K562 (cell line): ENCODE data around the gene SELENOI. TPM values are rescaled to one million over a fixed set of nuclear protein-coding genes. Genes with fewer than 3 reads are reported as not detected.

Experiments
- ARID3A ChIP-seq: IDR thresholded peaks from 2 replicates; pipeline ENCODE4 v1.6.1; 2012; ENCODE audit warnings: low read depth, low read length, improper control_type of control experiment, borderline replicate concordance
- CHD2 ChIP-seq: IDR thresholded peaks from 2 replicates; pipeline ENCODE4 v1.6.1; 2011; ENCODE audit warnings: low read depth, low read length
- COPS2 ChIP-seq: fragments of 450-650 bp; conservative IDR thresholded peaks from 2 replicates; pipeline ENCODE4 v1.6.1; 2016; ENCODE audit warnings: mild to moderate bottlenecking, moderate library complexity
- DPF2 ChIP-seq: fragments of 450-650 bp; IDR thresholded peaks from 2 replicates; pipeline ENCODE4 v1.6.1; 2016
- EP400 ChIP-seq: fragments of 450-650 bp; IDR thresholded peaks from 2 replicates; pipeline ENCODE4 v1.6.1; 2017; ENCODE audit warnings: antibody characterized with exemption, mild to moderate bottlenecking, moderate library complexity
- FIP1L1 ChIP-seq: fragments of 200-400 bp; formaldehyde crosslinking; IDR thresholded peaks from 2 replicates; pipeline ENCODE4 v1.6.1; 2018; ENCODE audit warnings: mild to moderate bottlenecking, low read depth, low read length; ENCODE audit not compliant: poor library complexity, severe bottlenecking
- FOSL1 ChIP-seq: fragments of 200-800 bp; sonication (Bioruptor generic); conservative IDR thresholded peaks from 2 replicates; pipeline ENCODE4 v1.6.1; 2016; ENCODE audit warnings: missing genetic modification characterization, missing compliant biosample characterization
- HDAC8 ChIP-seq: fragments of 450-650 bp; IDR thresholded peaks from 2 replicates; pipeline ENCODE4 v1.6.1; 2016; ENCODE audit warnings: mild to moderate bottlenecking, missing genetic modification characterization, moderate library complexity, missing compliant biosample characterization
- HMBOX1 ChIP-seq: sonication (generic); IDR thresholded peaks from 2 replicates; pipeline ENCODE4 v1.6.1; 2016
- HMG20A ChIP-seq: fragments of 450-650 bp; formaldehyde crosslinking; conservative IDR thresholded peaks from 2 replicates; pipeline ENCODE4 v1.4.0; 2020; ENCODE audit warnings: mild to moderate bottlenecking, mixed read lengths
- HOXB6 ChIP-seq: fragments of 250-450 bp; sonication (Bioruptor Pico); IDR thresholded peaks from 2 replicates; pipeline ENCODE4 v1.5.1; 2022; ENCODE audit warnings: mild to moderate bottlenecking, borderline replicate concordance
- JUND ChIP-seq, 2 experiments: IDR thresholded peaks; 2 replicates in 1 of 2; 3 replicates in 1 of 2; pipeline ENCODE4 v1.6.1; 2011; ENCODE audit warnings: borderline replicate concordance in 2 of 2, low read depth in 2 of 2, low read length in 2 of 2, improper control_type of control experiment in 1 of 2, missing biosample characterization in 1 of 2, missing genetic modification characterization in 1 of 2, missing genetic modification reagents in 1 of 2
- MAFF ChIP-seq: IDR thresholded peaks from 2 replicates; pipeline ENCODE4 v1.6.1; 2012; ENCODE audit warnings: low read length, improper control_type of control experiment
- NCOA4 ChIP-seq: fragments of 450-650 bp; IDR thresholded peaks from 2 replicates; pipeline ENCODE4 v1.6.1; 2018; ENCODE audit warnings: mild to moderate bottlenecking; ENCODE audit not compliant: partially characterized antibody
- POU5F1 ChIP-seq: fragments of 150-350 bp; IDR thresholded peaks from 2 replicates; pipeline ENCODE4 v1.6.1; 2014; ENCODE audit warnings: borderline replicate concordance, low read length, low read depth, mild to moderate bottlenecking; ENCODE audit not compliant: partially characterized antibody
- SIRT6 ChIP-seq: IDR thresholded peaks from one replicate; pipeline ENCODE4 v1.6.1; 2012; ENCODE audit warnings: low read depth, mild to moderate bottlenecking, control low read depth, inconsistent platforms, low read length, moderate library complexity
- TAF15 ChIP-seq: fragments of 200-400 bp; formaldehyde crosslinking; IDR thresholded peaks from 2 replicates; pipeline ENCODE4 v1.6.1; 2017; ENCODE audit warnings: mild to moderate bottlenecking, low read depth, low read length, moderate library complexity
- THRB ChIP-seq: fragments of 450-650 bp; formaldehyde crosslinking; conservative IDR thresholded peaks from 2 replicates; pipeline ENCODE4 v1.4.0; 2022; ENCODE audit warnings: mild to moderate bottlenecking, missing genetic modification characterization
- ZNF644 ChIP-seq: fragments of 200-800 bp; sonication (Bioruptor generic); IDR thresholded peaks from 2 replicates; pipeline ENCODE4 v1.6.1; 2016; ENCODE audit warnings: low read depth, missing genetic modification characterization, missing compliant biosample characterization
- polyA plus RNA-seq, 8 experiments: library from polyadenylated mRNA; depleted of rRNA in 4 of 8; stranded (reverse) in 5 of 8; unstranded in 3 of 8; fragments of >200 nt; fragmentation: Nextera tagmentation in 2 of 8; fragmentation: Illumina TruSeq in 1 of 8; extraction: Ambion mirVana in 2 of 8; extraction: Trizol in 1 of 8; gene quantifications; 2 replicates each; pipeline versions ENCODE4 v1.2.1 to v1.2.3, GENCODE V29; 2011 to 2014; ENCODE audit warnings: inconsistent platforms in 1 of 8, missing spikeins in 1 of 8
- total RNA-seq, 7 experiments: library from RNA; depleted of rRNA in 6 of 7; stranded (reverse); fragments of >200 nt in 6 of 7; fragmentation: Illumina TruSeq in 2 of 7; extraction: Trizol in 2 of 7; gene quantifications; 2 replicates each; pipeline versions ENCODE4 v1.2.1 to v1.2.3, GENCODE V29; 2011 to 2021; ENCODE audit warnings: low replicate concordance in 1 of 7
- TF ChIP-seq, protein P1 (sequence below): fragments of 250-450 bp; sonication (Bioruptor Pico); IDR thresholded peaks from 2 replicates; pipeline ENCODE4 v1.8.0; 2021; ENCODE audit warnings: moderate library complexity, mild to moderate bottlenecking, inconsistent platforms
- TF ChIP-seq, protein P2 (sequence below), 2 experiments: fragments of 450-650 bp; IDR thresholded peaks; 2 replicates each; pipeline ENCODE4 v1.6.1; 2018; ENCODE audit warnings: mild to moderate bottlenecking in 2 of 2, low read depth in 1 of 2; ENCODE audit not compliant: partially characterized antibody in 2 of 2

The SELENOI gene
- total and polyA plus RNA-seq, 9 of the 15 experiments (the other 6 are each of a cell fraction or from before 2014, with no cell fraction given) = 9.6 to 46.9 (median 24.4) TPM

DNA sequence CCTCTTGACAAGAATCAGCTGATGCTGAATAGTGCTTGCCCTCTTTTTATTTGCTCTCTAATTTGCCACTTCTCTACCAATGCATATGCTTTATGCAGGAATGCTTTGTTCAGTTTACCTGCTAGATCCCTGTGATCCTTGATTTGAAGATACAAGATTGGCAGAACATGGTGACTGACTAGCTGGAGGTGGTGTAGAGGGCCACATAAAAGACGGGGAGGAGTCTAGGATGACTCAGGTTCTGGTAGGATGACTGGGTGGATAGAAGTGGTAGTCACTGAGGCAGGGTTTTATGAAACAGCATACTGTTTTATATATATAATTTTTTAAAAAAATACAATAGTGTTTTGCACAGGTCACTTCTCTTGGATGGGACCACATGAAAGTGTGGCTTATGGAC lies 6.9 kb downstream of the SELENOI start (continued):
- TF ChIP-seq THRB (CRISPR knock-in tag) (no peak), CHD2 (no peak), TAF15 (no peak), FIP1L1 (no peak), NCOA4 (no peak), HOXB6 (CRISPR knock-in tag) (no peak), HMG20A (CRISPR knock-in tag) (no peak), HDAC8 (tag) (no peak), ARID3A (no peak), DPF2 (peak; percentile 58; the same call in 1 of the 2 replicates), SIRT6 (no peak), FOSL1 (tag) (peak; percentile 69), JUND (IDR thresholded peaks at IDR 0.05; ENCODE audit: borderline replicate concordance, low read depth, low read length) (peak; percentile 77; the same call in 1 of the 2 replicates), JUND (tag; IDR thresholded peaks at IDR 0.05; ENCODE audit: borderline replicate concordance, low read depth, low read length) (peak; percentile 32; the same call in 1 of the 3 replicates), HMBOX1 (peak; percentile 87), COPS2 (no peak), POU5F1 (no peak), ZNF644 (tag) (no peak), EP400 (no peak), MAFF (peak; percentile 34; the same call in 1 of the 2 replicates)
- TF ChIP-seq, protein P1, sequence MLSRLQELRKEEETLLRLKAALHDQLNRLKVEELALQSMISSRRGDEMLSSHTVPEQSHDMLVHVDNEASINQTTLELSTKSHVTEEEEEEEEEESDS (CRISPR knock-in tag) = no peak
- TF ChIP-seq, protein P2, sequence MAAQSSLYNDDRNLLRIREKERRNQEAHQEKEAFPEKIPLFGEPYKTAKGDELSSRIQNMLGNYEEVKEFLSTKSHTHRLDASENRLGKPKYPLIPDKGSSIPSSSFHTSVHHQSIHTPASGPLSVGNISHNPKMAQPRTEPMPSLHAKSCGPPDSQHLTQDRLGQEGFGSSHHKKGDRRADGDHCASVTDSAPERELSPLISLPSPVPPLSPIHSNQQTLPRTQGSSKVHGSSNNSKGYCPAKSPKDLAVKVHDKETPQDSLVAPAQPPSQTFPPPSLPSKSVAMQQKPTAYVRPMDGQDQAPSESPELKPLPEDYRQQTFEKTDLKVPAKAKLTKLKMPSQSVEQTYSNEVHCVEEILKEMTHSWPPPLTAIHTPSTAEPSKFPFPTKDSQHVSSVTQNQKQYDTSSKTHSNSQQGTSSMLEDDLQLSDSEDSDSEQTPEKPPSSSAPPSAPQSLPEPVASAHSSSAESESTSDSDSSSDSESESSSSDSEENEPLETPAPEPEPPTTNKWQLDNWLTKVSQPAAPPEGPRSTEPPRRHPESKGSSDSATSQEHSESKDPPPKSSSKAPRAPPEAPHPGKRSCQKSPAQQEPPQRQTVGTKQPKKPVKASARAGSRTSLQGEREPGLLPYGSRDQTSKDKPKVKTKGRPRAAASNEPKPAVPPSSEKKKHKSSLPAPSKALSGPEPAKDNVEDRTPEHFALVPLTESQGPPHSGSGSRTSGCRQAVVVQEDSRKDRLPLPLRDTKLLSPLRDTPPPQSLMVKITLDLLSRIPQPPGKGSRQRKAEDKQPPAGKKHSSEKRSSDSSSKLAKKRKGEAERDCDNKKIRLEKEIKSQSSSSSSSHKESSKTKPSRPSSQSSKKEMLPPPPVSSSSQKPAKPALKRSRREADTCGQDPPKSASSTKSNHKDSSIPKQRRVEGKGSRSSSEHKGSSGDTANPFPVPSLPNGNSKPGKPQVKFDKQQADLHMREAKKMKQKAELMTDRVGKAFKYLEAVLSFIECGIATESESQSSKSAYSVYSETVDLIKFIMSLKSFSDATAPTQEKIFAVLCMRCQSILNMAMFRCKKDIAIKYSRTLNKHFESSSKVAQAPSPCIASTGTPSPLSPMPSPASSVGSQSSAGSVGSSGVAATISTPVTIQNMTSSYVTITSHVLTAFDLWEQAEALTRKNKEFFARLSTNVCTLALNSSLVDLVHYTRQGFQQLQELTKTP (IDR thresholded peaks at IDR 0.05; ENCODE audit: low read depth in 1 of 2, partially characterized antibody in 2 of 2) = no peak
